ENCODE data around the gene DUSP23.

DUSP23 gene

DNA sequence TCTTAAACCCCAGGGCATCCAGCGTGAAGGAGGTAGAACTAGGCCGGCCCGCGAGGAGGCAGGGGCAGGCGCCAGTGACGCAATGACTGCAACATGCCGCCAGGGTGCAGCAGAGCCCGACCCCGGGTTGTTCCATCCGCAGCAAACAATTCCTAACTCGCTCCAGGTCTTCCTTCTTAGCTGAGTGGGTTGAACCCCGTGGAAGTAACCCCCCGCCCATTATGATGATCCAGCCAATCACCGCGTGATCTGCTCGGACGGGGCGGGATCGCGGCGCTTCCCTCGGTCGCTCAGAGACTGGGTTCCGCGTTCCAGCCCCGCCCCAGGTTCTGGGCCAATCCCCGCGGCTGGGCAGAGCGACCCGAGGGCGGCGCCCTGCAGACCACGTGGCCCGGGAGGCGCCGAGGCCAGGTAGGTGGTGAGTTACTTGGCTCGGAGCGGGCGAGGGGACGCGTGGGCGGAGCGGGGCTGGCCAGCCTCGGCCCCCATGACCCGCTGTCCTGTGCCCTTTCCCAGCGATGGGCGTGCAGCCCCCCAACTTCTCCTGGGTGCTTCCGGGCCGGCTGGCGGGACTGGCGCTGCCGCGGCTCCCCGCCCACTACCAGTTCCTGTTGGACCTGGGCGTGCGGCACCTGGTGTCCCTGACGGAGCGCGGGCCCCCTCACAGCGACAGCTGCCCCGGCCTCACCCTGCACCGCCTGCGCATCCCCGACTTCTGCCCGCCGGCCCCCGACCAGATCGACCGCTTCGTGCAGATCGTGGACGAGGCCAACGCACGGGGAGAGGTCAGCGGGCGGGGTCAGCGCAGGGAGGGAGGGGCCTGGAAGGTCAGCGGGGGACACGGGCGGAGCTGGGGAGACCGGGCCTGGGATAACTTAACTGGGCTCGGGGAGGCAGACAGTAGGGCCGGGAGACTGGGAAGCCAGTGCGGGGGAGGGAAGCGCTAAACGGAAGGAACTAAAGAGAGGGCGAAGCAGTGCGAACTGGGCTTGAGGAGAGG is at the start of gene DUSP23:
Gene DUSP23, plus strand, starts transcription at position 380 of the 1,000 bp plus-strand sequence. Its CDS starts 139 bp downstream, at position 519.
- peak; percentile 55 to 98 (median 95) for DNase-seq

DNA sequence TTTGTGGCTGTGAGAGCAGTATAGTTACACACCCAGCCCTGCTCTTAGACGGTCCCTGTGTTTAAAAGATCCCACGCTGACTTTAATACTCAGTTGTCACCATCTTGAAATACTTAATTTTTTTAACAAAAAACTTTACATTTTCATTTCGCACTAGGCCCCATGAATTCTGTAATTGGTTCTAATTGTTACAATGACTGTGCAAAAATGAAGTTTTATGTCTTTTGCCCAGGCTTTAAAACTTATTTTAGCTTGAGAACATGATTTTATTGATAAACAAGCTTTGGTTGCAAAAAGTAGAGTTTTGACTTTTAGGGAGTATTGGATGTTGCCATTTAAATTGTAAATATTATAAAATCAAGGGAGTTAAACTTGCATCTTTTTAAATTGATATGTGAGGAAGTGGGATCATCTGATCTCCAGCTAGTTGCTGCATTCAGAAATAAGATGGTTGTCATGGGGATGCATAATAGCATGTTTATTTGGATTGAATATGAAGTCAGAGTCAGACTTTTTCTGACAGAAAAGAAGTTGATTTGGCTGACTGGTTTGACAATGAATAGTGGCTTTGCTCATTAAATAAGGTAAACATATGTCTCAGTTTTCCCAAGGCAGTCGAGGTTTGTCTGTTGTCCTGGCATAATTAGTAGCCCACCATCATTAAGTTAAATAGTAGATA is 43.4 kb upstream of the DUSP23 start:
- DNase-seq: no peak

DNA sequence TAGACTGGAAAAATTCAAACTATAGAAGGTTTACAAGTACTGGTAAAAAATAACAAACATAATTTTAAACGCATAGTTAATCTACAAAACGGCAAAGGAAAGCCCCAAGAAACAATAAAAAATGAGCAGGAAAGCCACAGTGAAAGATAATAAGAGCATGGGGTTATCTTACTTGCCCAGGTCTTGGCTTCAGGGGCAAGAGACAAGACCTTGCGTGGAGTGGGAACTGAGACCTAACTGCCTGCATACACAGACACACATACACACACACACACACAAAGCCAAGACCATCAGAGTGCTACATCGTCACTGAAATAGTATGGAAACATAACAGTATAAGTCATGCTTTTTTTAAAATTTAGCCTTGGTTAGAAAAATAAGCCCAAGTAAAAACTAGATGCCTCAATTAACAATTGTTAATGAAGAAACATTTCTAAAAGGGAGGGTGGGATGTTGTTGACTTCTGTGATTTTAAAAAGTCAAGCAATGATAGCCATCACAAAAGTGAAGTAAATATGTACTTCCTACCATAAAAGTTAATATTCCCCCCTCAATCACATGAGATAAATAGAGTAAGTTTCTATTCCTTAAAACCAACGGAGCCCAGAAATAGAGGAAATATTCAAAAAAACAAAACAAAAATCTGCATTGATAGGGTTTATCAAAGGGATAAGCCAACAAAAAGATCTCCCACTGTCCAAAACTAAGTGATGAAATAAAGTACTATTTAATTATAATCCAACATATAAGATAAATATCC is 36.9 kb upstream of the DUSP23 start:
- no peak for DNase-seq

DNA sequence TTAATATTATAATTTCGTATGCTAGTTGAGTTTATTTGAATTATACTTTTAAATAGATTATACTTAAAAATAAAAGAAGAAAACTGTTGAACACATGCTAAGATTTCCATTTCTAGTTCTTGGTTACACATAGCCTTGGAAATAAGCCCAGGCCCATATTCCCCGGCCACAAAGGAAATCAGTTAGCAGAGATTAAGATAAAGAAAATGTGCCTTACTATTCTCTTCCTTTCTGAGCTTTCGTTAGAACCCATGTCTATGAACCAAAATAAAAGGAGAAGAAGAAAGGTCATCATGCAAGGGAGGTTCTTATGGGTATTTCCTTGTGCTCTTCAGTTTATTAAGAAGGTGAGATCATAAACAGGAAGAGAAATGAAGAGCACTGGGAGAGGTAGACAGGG is 34.1 kb upstream of the DUSP23 start:
- DNase-seq: no peak

DNA sequence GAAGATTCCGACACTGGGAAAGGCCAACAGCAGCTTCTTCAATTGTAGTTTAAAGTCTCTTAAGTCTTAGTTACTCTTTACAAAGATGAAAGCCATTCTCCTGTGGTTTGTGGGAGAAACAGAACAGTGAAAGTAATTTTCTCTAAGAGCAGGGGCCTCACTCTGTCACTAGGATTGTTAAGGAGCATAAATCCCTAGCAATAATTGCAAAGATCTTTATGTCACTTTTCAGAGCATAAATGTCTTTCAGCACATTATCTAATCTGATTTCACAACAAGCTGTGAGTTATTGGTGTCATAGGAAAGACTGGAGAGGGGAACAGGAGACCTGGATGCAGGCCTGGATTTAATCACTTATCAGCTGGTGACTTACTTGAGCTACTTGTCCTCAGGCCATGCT is 32.4 kb upstream of the DUSP23 start:
- no peak for DNase-seq

DNA sequence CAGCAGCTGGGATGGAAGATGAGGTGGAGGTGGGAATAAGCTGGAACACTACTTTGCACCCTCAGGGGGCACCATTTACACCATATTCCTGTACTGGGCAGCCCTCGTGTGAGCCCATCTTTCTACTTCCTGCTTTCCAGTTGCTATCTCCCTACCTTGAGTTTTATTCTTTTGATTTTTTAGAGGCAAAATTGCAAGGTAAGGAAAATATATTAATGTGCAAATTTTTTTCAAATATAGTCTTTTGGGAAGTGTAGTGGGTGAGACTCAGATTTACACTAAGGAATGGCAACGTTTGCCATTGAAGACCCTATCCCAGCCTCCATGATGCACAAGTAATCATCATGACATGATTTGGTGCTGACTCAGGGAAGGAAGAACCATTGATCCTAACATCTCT is 31.1 kb upstream of the DUSP23 start:
- no peak for DNase-seq

DNA sequence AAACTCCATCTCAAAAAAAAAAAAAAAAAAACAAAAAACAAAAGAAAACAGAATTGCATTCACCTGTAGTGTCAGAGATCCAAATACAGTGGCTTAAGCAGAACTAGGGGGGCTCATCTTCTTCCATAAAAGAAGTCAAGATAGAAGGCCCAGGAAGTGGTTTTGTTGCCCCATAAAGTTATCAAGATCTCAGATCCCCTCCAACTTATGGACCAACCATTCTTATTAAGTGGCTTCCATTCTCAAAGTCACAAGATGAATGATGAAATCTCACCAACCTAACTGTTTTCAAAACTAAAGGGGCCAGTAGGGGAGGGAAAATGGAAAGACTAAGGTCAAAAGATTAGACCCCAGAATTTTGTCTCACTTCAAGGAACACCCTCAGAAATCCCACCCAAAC is 30.1 kb upstream of the DUSP23 start:
- no peak for DNase-seq

DNA sequence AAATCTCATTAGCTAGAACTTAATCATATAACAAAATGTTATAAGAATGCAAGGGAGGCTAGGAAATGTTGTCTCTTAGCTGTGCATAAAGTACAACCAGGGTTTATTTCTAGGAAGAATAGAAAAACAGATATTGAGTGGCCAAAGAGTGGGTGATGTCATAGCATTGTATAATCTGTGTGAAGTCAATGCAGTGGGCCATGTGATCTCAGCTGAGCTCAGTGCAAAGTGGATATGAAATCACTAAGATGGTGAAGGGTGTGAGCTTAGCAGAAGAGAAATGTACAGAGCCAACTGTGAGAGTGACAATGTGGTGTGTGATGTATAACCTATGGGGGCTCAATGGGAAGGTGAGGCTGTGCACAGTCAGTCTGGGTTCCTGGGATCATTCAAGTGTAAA is 29.7 kb upstream of the DUSP23 start:
- no peak for DNase-seq

DNA sequence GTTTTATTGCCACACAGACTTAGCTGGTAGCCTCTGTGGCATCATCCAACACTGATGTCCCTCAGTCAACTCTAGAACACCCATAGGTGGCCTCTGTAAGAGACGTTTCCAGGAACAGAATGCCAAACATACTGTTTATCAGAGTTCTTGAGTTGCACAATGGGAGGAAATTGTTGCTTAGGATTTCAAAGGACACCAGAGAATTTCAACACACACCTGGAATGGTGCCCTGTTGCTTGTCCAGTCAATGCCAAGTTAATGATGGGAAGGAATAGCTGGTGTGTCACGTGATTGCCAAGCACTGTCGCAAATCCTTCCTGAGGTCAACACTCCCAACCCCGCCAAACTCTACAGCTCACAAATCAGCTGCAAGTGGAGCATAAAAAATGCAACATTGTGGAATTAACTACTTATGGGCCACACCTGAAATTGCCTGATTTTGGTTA is 28.6 kb upstream of the DUSP23 start:
- peak in 1 of 58 donors; percentile 5 for DNase-seq

DNA sequence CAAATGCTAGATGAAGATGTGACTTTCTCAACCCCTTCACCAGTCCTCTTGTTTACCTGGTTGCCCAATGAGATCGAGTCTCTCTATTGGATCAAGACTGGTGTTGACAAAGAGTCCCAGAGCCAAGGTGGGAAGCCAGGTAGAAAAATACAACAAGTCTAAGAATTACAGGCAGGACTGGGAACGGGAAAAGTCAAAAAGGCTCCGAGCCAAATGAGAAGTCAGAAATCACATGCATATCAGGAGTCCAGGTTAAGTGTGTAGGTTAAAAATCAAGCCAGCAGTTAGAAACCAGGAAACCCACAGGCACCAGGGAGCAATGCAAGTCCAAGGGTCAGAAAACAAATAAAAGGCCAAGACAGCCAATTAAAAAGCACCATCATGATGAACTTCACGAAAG is 27.4 kb upstream of the DUSP23 start:
- DNase-seq: no peak

DNA sequence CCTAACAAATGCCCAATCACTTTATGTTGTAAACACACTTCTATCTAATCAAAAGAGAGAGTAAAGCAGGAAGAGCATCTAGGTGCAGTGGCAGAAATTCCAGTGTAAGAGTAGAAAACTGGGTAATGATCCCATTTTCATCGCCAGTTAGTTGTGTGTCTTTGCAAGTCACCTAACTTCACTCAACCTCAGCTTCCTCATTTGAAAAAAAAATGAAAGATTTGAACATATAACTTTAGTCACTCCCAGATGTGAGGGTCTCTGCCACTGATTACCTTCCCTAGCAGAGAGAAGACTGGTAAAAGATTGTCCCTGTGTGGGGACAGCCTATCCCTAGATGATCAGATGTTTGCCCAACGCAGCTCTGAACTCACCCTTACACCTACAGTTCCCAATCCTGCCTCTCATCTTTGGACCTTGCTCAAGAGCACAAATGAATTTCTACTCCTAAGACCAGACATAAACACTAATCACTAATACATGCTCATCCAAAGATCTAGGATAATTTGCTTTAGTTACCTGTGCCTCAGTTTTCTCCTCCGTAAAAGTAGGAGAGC is 25.2 kb upstream of the DUSP23 start:
- DNase-seq: no peak

DNA sequence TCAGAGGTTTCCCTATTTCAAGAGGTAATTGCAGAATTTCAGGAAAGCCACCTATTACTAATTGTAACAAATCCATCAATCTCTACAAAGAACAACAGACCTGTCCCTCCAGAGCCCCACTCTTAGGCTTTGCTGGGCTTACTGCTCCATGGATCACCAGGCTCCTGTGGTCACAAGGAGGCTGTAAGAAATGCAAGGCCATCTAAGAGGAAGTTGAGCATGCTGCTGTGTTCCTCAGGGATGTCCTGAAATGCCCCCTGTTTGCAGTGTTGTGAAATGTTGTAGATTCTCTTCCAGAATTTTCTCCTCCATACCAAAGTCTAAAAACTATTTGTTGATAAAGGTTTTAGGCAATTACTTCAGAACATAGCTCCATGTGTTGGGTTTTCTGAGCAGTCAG is 24.4 kb upstream of the DUSP23 start:
- DNase-seq: no peak

DNA sequence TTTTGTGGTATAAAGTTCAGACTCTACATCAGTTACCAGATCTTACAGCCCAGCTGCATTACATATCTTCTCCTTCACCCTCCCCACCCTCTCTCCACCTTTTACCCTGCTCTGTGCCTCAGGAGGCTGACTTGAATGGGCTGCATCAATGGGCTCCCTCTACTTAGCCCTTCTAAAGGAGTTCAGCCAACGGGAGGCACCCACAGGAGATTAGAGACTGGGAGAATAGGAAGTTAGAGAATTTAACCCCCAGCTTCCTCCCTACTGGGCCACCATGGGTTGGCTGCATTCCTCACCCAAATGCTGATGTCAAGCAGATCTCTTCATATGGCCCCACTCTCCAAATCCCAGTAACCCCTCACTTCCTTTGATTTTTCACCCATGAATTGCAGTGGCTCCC is 17.1 kb upstream of the DUSP23 start:
- DNase-seq: no peak

DNA sequence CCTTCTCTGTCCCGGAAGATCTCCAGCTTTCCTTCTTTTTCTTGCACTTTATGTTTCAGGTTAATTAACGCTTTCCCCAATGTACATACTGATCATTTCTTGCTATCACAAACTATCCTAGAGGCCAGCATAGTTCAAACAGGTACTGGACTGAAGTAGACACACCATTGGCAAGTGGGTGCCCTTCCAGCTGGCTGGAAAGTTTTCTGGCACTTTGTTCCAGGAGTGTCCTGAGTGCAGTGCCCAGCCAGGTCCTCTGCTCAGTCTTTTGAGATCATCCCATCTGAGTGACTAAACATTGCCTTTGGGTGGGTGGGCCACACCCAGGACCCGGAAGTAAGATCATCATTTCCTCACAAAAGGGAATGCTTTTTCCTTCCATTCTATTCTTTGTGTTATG is 15.0 kb upstream of the DUSP23 start:
- no peak for DNase-seq

DNA sequence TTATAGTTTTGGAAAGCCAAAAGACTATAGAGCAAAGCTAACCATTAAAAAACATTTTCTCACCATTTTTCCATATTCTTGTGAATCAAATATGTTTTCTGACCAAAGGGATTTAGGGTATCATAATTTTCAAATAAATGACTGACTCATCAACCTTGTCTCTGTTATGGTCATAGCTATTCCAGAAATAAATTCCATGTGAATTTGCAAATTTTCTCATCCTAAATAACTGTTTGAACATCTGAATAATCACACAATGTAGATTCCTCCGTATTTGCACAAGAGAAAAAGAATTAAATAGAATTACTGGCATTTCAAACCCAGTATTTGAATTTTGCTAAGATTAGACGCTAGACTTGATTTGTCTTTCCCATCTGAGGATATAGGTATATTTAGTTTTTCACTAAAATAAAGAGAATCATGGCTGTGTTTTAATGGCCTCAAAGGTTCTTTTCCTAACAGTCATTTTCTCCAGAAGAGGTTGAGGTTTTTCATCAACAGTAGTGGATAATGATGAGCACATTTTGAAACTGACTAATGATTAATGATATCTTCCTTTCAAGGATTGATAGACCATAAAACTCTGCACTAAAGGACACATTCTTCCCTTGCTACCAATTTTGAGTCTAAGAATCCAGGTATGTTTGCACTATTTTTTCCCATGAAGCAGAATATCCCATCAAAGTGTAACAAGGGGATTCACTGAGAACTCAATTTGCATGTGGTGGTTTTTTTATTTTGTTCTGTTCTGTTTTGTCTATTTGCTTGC is 9.5 kb upstream of the DUSP23 start:
- DNase-seq: no peak

DNA sequence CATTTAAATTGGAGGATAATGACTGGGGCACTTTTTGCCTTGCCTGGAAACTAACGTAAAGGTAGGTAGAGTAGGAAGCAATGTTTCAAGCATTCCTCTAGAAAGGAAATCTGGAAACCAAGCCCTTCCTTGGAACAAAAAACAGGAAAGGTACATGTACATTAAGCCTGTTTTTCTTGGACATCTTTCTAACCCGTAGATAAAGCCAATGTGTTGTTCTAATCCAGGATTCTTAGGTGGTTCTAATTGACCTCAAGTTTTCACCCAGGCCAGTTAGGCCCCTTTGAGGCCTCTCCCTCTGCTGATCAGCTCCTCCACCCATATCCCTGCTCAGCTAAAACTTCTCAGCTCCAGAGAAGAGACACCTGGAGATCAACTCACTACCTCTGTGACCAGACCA is 6.3 kb upstream of the DUSP23 start:
- DNase-seq: no peak

DNA sequence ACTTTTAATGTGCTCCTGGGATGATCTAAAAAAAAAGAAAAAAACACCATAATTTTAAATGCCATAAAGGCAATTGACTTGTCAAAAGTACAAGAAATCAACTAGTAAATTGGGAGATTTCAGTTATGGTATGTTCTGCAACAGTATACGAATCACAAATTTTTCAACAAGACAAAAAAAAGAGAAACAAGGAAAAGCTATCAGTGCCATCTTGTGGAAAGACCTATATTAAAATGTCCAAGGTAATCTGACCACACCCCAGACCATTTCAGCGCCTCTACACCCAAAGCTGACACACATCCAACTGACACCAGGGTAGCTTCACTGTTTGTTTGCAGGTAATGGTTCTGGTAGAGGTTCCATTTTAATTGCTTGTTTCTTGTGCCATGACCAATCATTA is 5.0 kb upstream of the DUSP23 start:
- DNase-seq: no peak

DNA sequence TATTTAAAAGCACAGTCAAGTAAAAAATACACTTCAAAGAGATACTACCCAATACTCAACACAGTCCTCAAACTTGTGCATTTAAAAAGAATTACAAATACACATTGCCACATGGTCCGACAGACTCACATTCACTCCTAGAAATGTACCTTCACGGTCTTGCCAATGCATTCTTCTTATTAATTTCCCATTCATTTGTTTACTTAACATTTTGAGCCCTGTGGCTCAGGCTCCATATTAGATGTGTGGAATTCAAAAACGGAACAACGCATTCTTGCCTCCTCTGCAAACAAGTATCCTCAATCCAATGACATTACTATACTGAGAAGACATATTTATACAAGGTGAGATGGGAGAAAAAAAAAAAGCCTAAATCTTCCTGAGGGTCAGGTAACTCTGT is 2.5 kb upstream of the DUSP23 start:
- no peak for DNase-seq

DNA sequence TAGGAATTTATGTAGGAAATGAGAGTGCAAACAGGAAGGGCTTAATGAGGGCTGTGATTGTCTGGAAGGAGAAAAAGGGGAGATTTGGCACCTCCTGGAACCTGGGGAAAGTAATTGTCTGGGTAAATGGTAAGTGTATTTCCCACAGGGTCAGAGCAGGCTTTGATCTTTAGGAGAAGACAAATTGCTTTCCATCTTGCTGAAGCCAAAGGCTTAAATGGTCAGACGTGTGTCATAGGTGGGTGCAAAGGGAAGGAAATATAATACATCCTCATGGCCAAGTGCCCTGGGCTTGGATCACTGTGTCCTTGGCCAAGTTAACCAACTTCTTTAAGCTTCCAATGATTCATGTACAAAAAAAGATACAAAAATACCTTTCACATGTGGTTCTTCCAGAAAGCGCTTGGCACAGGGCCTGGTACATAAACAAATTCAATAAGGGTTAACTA is 1.3 kb upstream of the DUSP23 start:
- DNase-seq: no peak

DNA sequence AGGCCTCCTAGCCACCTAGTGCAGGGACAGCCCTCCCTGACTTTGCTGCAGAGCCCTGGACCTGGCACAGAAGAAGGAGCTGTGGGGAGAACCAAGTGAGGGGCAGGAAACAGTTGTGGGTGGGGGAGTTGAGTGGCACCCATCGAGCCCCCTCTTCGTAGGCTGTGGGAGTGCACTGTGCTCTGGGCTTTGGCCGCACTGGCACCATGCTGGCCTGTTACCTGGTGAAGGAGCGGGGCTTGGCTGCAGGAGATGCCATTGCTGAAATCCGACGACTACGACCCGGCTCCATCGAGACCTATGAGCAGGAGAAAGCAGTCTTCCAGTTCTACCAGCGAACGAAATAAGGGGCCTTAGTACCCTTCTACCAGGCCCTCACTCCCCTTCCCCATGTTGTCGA is 1.2 kb downstream of the DUSP23 start:
- DNase-seq: no peak

DNA sequence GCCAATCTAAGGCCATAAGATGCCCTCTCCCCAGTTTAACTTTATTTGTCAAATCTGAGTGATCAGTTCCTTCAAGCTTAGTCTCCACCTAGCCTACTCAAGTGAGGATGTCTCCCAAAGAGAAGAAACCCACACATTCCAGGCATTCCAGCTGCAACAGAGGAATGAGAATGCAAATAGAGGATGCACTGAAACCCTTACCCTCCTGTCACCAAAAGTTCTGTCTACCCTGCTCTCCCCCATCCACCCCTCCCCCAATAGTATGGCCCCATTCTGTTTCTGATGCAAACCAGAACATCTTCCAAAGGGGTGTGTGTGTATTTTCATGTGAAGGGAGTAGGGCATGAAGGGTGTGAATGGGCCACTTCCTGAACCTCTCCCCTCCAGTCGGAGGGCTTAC is 3.0 kb downstream of the DUSP23 start:
- DNase-seq: no peak

Measured in anterior cingulate cortex (tissue), 58 donors.